HepG2 (cell line): ENCODE data around the gene SELENOH. TPM values are rescaled to one million over a fixed set of nuclear protein-coding genes. Genes with fewer than 3 reads are reported as not detected.
A peak's percentile ranks its signal among the peaks of the same experiment; 100 is the strongest.

ENCODE experiments used
- ATAC-seq: fragments of 200-7000 bp; cut with Tn5 transposase; 3 replicates; pipeline ENCODE4 v1.9.1; 2020; ENCODE audit warnings: mild to moderate bottlenecking, moderate library complexity
- BruUV-seq: library from RNA; stranded (reverse); fragments of 400-500 nt; replicated peaks from 2 replicates; lab custom pipeline; 2021; lab: Mats Ljungman, UMichigan
- CTCF ChIA-PET: fragments of 300-600 bp; formaldehyde crosslinking; extraction: SDS; loops from one replicate; lab custom pipeline; 2021; ENCODE audit warnings: low total read pairs, inconsistent platforms, low intra/inter-chr PET ratio; lab: Yijun Ruan, JAX
- POLR2A ChIA-PET: fragments of 350-600 bp; sonication (Branson Sonifier 250); formaldehyde crosslinking; loops from one replicate; lab custom pipeline; 2020; ENCODE audit warnings: antibody characterized with exemption, inconsistent platforms; lab: Yijun Ruan, JAX
- DNase-seq: peaks from one replicate; pipeline ENCODE4 v3.0.0-alpha.2; 2015; ENCODE audit warnings: low spot score
- FAIRE-seq: peaks from 3 replicates; lab custom pipeline; 2011; peaks lifted over from hg19 to GRCh38; lab: Jason Lieb, UNC
- H2AFZ ChIP-seq: one replicate; pipeline ENCODE4 v1.6.1; 2011; ENCODE audit warnings: low read length, inconsistent platforms
- H3K27ac ChIP-seq: fragments of 300-600 bp; 3 replicates; pipeline ENCODE4 v1.8.0; 2011; ENCODE audit warnings: mixed run types, mild to moderate bottlenecking, mixed read lengths, low read length, inconsistent platforms; ENCODE audit not compliant: insufficient read depth; ENCODE audit errors: extremely low read length
- H3K27me3 ChIP-seq, 2 experiments: fragments of 200-600 bp in 1 of 2; 2 replicates in 1 of 2; 3 replicates in 1 of 2; pipeline versions ENCODE4 v1.6.0 to v1.8.0; 2011; ENCODE audit warnings: low read length in 2 of 2, mild to moderate bottlenecking in 2 of 2, moderate library complexity in 2 of 2, inconsistent platforms in 1 of 2; ENCODE audit not compliant: insufficient read depth in 2 of 2, control insufficient read depth in 1 of 2
- H3K36me3 ChIP-seq, 2 experiments: fragments of 200-600 bp in 1 of 2; replicated peaks in 1 of 2; 2 replicates in 1 of 2; 3 replicates in 1 of 2; pipeline versions ENCODE4 v1.5.1 to v1.8.0; 2011; ENCODE audit warnings: low read length in 2 of 2, inconsistent platforms in 1 of 2; ENCODE audit not compliant: insufficient read depth in 2 of 2, control insufficient read depth in 1 of 2
- H3K4me1 ChIP-seq: 2 replicates; pipeline ENCODE4 v1.5.1; 2012; ENCODE audit warnings: low read length, inconsistent platforms; ENCODE audit not compliant: insufficient read depth
- H3K4me2 ChIP-seq: 2 replicates; pipeline ENCODE4 v1.6.0; 2011; ENCODE audit warnings: low read depth, low read length, inconsistent platforms
- H3K4me3 ChIP-seq, 3 experiments: fragments of 200-600 bp in 1 of 3; sonication (generic), shearing (Covaris generic) in 1 of 3; replicated peaks in 1 of 3; 2 replicates each; pipeline ENCODE4 v1.5.1; 2011 to 2016; ENCODE audit warnings: low read length in 3 of 3, inconsistent platforms in 2 of 3, low read depth in 2 of 3, mild to moderate bottlenecking in 2 of 3, control low read depth in 1 of 3, mixed read lengths in 1 of 3; ENCODE audit not compliant: insufficient read depth in 1 of 3
- H3K79me2 ChIP-seq: one replicate; pipeline ENCODE4 v1.6.1; 2011; ENCODE audit warnings: low read length, inconsistent platforms; ENCODE audit not compliant: insufficient read depth
- H3K9ac ChIP-seq: 2 replicates; pipeline ENCODE4 v1.6.0; 2011; ENCODE audit warnings: mild to moderate bottlenecking, low read depth, low read length, inconsistent platforms; ENCODE audit not compliant: insufficient read depth
- H3K9me3 ChIP-seq: 2 replicates; pipeline ENCODE4 v1.5.1; 2012; ENCODE audit warnings: mild to moderate bottlenecking, low read length
- H4K20me1 ChIP-seq: 2 replicates; pipeline ENCODE4 v1.6.0; 2011; ENCODE audit warnings: inconsistent platforms, mild to moderate bottlenecking, low read length, moderate library complexity; ENCODE audit not compliant: insufficient read depth
- RBM22 ChIP-seq: fragments of 200-400 bp; formaldehyde crosslinking; optimal IDR thresholded peaks from 2 replicates; pipeline ENCODE3; 2017; ENCODE audit warnings: mild to moderate bottlenecking, low read length, moderate library complexity
- RXRA ChIP-seq: sonication (generic); formaldehyde crosslinking; IDR thresholded peaks from 2 replicates; pipeline ENCODE4 v1.5.1; 2020; ENCODE audit warnings: missing genetic modification reagents
- SIN3A ChIP-seq: IDR thresholded peaks from 2 replicates; pipeline ENCODE4 v1.6.1; 2011; ENCODE audit warnings: low read depth, mild to moderate bottlenecking, control low read depth, low read length, borderline replicate concordance
- ZFY ChIP-seq: sonication (generic); formaldehyde crosslinking; IDR thresholded peaks from 2 replicates; pipeline ENCODE4 v1.4.0; 2020; ENCODE audit warnings: missing genetic modification reagents
- ZNF232 ChIP-seq: sonication (generic); formaldehyde crosslinking; IDR thresholded peaks from 2 replicates; pipeline ENCODE4 v1.4.0; 2020; ENCODE audit warnings: missing genetic modification reagents, borderline replicate concordance
- ZNF317 ChIP-seq: sonication (generic); formaldehyde crosslinking; IDR thresholded peaks from 2 replicates; pipeline ENCODE4 v1.5.0; 2020; ENCODE audit warnings: mild to moderate bottlenecking, missing genetic modification reagents
- ZNF460 ChIP-seq: sonication (generic); formaldehyde crosslinking; IDR thresholded peaks from 2 replicates; pipeline ENCODE4 v1.5.1; 2020; ENCODE audit warnings: missing genetic modification reagents, mild to moderate bottlenecking, borderline replicate concordance
- ZNF652 ChIP-seq: IDR thresholded peaks from 2 replicates; pipeline ENCODE4 v1.6.1; 2016; ENCODE audit warnings: low read depth, borderline replicate concordance
- WGBS: methylation state at CpG from one replicate; pipeline ENCODE4 v1.1.6; 2017; ENCODE audit warnings: low lambda C conversion rate; 5-methylcytosine and 5-hydroxymethylcytosine counted together
- in situ Hi-C: cut with HindIII; loops from 2 replicates; pipeline ENCODE4 v1.10.0; 2017; ENCODE audit warnings: low pct_unique_long_range_greater_than_20kb; ENCODE audit not compliant: extremely low pct_ligation_motif_present
- intact Hi-C: fragments of 100-400 bp; cut with micrococcal nuclease; formaldehyde crosslinking; loops from one replicate; pipeline ENCODE4 v1.10.0; 2022; ENCODE audit not compliant: unreplicated experiment
- polyA plus RNA-seq, 8 experiments: library from polyadenylated mRNA; depleted of rRNA in 3 of 8; stranded (reverse) in 7 of 8; unstranded in 1 of 8; fragments of >200 nt; fragmentation: Illumina TruSeq in 4 of 8; extraction: Trizol in 4 of 8; gene quantifications; 2 replicates each; pipeline versions ENCODE4 v1.2.1 to v1.2.3, GENCODE V29; 2011 to 2016; ENCODE audit warnings: low read depth in 4 of 8, missing spikeins in 1 of 8, mixed read lengths in 1 of 8; ENCODE audit not compliant: insufficient read depth in 1 of 8
- total RNA-seq, 5 experiments: library from RNA; depleted of rRNA; stranded (reverse); fragments of >200 nt; fragmentation: Illumina TruSeq; extraction: Trizol; gene quantifications; 2 replicates each; pipeline ENCODE4 v1.2.3, GENCODE V29; 2016; ENCODE audit warnings: low read depth in 1 of 5
- TF ChIP-seq, protein P1 (sequence below): sonication (generic); formaldehyde crosslinking; IDR thresholded peaks from 2 replicates; pipeline ENCODE4 v1.8.1; 2022; ENCODE audit warnings: mild to moderate bottlenecking, missing genetic modification reagents
- TF ChIP-seq, protein P2 (sequence below): sonication (generic); formaldehyde crosslinking; IDR thresholded peaks from 2 replicates; pipeline ENCODE4 v1.5.0; 2020; ENCODE audit warnings: missing genetic modification reagents
- TF ChIP-seq, protein P3 (sequence below): sonication (generic); formaldehyde crosslinking; IDR thresholded peaks from 2 replicates; pipeline ENCODE4 v1.4.0; 2020; ENCODE audit warnings: missing genetic modification reagents

The SELENOH gene
- total and polyA plus RNA-seq, 2 of the 13 experiments (the other 11 are each of a cell fraction or from before 2014, with no cell fraction given): 27.2 to 77.4 TPM

DNA sequence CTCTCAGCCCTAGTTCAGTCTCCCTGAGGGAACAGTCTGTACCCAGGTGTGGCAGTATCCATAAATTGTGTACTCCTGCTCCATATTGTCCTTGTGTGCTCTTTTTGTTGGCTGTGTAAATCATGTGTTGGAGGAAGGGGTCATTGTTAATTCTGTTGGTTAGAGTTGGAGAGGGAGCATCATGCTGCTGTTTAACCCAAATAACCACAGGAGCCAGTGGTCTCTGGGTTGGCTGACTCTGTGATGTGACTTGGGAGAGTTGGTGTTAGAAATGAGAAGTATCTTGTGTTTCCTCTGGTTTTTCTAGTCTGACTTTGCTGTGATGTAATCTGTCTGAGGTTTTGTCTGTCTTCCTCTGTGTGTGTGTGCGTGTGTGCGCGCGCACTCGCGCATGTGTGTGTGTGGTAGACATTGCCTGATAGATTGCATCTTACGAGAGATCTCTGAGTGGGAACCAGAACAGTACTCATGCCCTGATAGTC lies 50.8 kb downstream of the SELENOH start:
- Histone ChIP-seq H3K9me3 (no peaks in the 10 kb centered on the region), H2AFZ (no peak overlapping the region), H3K79me2 (peaks cover 86% of the 10 kb centered on the region), H4K20me1 (peaks cover 41% of the 10 kb centered on the region), H3K36me3 (peaks cover 15 to 55% of the 10 kb centered on the region in 2 experiments), H3K27ac (no peak overlapping the region), H3K4me3 (no peak overlapping the region), H3K9ac (no peak overlapping the region), H3K27me3 (no peaks in the 10 kb centered on the region), H3K4me2 (no peak overlapping the region), H3K4me1 (peaks cover 62% of the 10 kb centered on the region)
- FAIRE-seq (no peak), ATAC-seq (no peak), DNase-seq (no peak)
- BruUV-seq: no TSS peak
- 98% methylated on average over 7 of the region's 7 CpGs for WGBS
- POLR2A ChIA-PET: interaction anchor here (0.6 kb wide), 1 partner anchor 82 kb away, joined by 3 read pairs; no protein-coding TSS in a partner anchor
- CTCF ChIA-PET: no interaction called here
- TF ChIP-seq, protein P1, sequence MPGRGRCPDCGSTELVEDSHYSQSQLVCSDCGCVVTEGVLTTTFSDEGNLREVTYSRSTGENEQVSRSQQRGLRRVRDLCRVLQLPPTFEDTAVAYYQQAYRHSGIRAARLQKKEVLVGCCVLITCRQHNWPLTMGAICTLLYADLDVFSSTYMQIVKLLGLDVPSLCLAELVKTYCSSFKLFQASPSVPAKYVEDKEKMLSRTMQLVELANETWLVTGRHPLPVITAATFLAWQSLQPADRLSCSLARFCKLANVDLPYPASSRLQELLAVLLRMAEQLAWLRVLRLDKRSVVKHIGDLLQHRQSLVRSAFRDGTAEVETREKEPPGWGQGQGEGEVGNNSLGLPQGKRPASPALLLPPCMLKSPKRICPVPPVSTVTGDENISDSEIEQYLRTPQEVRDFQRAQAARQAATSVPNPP (CRISPR knock-in tag): no peak
- TF ChIP-seq RBM22 (peak; percentile 54), ZNF460 (CRISPR knock-in tag) (no peak), SIN3A (no peak), RXRA (CRISPR knock-in tag) (no peak), ZNF652 (CRISPR knock-in tag) (no peak), ZNF232 (CRISPR knock-in tag) (no peak), ZNF317 (CRISPR knock-in tag) (no peak), ZFY (CRISPR knock-in tag) (no peak)
- TF ChIP-seq, protein P2, sequence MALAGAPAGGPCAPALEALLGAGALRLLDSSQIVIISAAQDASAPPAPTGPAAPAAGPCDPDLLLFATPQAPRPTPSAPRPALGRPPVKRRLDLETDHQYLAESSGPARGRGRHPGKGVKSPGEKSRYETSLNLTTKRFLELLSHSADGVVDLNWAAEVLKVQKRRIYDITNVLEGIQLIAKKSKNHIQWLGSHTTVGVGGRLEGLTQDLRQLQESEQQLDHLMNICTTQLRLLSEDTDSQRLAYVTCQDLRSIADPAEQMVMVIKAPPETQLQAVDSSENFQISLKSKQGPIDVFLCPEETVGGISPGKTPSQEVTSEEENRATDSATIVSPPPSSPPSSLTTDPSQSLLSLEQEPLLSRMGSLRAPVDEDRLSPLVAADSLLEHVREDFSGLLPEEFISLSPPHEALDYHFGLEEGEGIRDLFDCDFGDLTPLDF (CRISPR knock-in tag): no peak
- TF ChIP-seq, protein P3, sequence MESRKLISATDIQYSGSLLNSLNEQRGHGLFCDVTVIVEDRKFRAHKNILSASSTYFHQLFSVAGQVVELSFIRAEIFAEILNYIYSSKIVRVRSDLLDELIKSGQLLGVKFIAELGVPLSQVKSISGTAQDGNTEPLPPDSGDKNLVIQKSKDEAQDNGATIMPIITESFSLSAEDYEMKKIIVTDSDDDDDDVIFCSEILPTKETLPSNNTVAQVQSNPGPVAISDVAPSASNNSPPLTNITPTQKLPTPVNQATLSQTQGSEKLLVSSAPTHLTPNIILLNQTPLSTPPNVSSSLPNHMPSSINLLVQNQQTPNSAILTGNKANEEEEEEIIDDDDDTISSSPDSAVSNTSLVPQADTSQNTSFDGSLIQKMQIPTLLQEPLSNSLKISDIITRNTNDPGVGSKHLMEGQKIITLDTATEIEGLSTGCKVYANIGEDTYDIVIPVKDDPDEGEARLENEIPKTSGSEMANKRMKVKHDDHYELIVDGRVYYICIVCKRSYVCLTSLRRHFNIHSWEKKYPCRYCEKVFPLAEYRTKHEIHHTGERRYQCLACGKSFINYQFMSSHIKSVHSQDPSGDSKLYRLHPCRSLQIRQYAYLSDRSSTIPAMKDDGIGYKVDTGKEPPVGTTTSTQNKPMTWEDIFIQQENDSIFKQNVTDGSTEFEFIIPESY (CRISPR knock-in tag): peak; percentile 83
- intact Hi-C loops: no loop called here
- in situ Hi-C loops: no loop called here
